Left renal cortex interstitium (tissue), 4 donors: Measurements from ENCODE around the gene CTXN3. TPM values are rescaled to one million over a fixed set of nuclear protein-coding genes. Genes with fewer than 3 reads are reported as not detected.
"Not testable (repeated sequence)": the region's sequence is repeated elsewhere in the genome, so short reads cannot be mapped to it uniquely, and the experiment has no call there.

Experiments used
- DNase-seq, 4 donors: peaks; one replicate each; pipeline ENCODE4 v3.0.0-alpha.2; 2013; ENCODE audit warnings: low read depth in 4 of 4, low spot score in 2 of 4, missing footprints in 1 of 4
- polyA plus RNA-seq, 4 donors: library from polyadenylated mRNA; unstranded; fragments of 120-200 nt; gene quantifications; one replicate each; pipeline ENCODE4 v1.2.1, GENCODE V29; 2013; ENCODE audit not compliant: insufficient read length in 4 of 4

The CTXN3 gene
- polyA plus RNA-seq, 4 donors: not detected

DNA sequence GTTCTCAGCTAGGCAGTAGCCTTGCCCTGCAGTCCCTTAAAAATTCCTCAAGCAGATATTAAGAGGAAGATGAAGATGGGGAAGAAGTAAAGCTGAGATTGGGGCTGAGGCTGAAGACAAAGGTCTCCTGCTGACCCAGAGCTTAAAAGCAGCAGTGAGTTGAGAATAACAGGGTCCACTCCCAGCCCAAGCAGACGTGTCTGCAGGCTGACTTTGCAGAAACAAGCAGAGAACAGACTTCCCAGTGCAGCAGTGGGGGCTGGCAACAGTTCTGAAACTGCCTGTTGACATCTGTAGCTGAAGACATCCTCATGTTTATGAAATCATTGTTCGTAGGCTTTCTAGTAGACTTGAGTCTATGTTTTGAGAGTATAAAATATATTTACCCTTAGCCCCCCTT, 1.1 kb downstream of the CTXN3 start:
- no peak for DNase-seq

DNA sequence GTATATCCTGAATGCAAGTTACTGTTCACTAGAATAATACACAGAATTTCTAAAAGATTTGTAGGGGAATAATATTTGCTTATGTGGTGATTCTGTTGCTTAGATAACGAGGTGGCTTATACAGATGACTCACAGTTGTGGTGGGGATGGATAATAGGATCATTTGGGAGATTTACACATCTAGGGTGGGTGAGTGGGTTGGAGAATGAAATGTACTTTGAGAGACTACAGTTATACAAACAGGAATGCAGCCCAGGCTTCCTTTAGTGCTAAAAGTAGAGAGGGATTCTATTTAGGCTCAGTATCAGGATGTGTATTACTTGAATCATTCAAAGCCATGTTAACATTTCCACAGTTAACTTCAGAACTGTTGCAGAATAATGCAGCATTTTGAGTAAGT, 1.8 kb downstream of the CTXN3 start:
- no peak for DNase-seq

DNA sequence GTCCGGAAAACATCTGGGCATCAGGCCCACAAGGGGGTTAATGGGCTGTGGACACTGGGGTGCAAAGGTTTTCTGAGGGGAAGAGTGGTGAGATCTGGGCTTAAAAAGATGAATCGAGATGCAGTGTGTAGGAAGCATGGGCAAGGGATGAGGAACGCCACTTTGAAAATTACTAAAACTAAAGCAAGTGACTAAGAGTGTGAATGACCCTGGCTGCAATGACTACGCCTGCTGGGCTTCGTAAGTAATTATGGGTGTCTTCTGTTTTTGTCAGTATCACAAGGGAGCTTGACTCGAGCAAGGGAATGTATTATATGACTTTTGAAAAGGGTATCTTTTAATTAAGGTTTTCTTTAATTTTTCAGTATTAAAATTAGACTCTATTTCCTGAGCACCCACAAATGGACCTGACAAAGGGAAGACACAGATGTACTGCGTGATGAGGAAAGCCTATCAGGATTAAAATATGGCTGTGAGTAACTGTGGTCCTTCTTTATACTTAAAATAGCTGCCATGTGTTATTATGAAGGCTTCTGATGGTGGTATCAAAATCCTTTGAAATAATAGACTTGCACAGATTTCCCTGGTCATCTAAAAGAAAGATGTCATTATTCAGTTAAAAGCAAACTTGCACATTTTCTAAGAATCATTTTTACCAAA, 4.2 kb downstream of the CTXN3 start:
- DNase-seq: no peak

DNA sequence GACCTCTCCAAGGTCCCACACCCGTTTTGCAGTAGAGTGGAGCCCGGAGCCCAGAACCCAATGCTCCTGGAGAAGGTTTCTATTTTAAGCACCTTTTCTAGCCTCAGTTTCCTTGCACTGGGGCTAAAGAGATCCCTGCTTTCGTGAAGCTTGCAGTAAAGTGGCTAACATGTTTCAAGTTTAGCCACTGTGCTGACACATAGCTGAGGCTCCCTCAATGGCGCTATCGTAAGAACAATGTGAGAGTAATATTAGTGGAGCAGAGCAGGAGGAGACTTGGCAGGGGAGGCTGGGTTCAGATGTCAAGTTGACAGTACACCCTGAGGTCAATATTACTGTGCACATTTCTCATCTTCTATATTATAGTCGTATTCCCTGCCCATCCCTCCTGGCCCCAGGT, 7.9 kb downstream of the CTXN3 start:
- no peak for DNase-seq

DNA sequence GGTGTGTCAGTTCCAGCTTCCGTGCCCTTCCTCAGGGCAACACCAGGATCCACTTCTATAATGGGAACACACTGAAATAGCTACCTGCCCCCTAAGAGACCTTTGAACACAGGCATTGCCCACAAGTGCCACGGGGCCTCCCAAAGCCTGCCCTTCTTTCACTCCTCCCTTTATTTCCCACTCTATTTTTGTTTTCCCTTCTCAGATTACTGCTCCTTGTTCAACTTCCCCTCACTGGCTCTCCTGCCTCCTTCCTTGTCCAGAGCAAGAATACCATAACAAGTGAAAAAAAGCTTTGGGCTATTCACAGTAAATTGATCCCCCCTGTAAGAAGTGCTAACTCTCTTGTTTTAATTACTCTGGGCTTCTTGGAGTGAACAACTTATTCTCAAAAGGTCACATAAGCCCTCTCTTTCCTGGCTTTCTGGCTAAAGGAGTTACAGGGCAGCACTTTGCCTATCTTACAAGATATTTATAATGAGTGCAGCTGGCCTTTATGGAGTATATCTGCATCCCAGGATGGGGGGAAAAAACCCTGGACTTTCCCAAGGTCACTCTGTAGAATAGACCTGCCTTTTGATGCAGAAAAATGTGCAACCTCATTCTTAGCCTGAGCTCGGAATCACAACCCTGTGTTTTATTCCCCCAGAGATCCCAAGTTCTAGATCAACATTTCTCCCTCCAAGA, 11.3 kb downstream of the CTXN3 start:
- no peak for DNase-seq

DNA sequence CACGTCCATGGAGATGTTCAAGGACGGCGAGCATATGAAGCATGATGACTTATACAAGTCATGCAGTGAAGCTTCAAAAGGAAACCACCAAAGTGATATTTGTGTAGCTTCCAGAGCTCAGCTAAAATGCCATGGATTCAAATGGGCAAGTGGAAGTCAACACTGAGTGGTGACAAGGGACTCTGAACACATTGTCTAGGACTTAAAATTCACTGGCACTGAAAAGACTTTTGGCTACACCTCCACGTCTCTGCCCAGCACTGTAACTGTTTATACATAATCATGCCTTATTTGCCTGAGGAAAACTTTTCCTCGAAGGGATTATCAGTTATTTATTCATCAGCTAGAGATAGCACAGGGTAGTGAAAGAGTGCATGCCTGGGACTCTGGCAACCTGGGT, 15.2 kb downstream of the CTXN3 start:
- no peak for DNase-seq

DNA sequence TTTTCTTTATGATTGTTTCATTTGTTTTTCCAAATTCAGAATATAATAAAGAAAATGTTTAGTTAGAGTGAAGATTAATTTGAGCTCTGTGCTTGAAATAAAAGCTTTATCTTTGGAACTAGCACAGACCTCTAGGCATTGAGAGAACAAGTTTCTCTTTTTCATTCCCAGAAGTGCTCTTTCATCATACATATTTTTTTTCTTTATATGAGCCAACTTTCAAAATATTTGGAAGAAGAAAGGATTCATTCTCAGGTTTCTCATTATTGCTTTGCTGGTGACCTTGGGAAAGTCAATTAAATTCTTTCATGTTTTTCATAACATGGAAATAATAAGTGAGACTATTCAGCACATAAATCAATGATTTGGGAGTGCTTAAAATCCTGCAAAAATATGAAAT, 16.8 kb downstream of the CTXN3 start:
- DNase-seq: no peak

DNA sequence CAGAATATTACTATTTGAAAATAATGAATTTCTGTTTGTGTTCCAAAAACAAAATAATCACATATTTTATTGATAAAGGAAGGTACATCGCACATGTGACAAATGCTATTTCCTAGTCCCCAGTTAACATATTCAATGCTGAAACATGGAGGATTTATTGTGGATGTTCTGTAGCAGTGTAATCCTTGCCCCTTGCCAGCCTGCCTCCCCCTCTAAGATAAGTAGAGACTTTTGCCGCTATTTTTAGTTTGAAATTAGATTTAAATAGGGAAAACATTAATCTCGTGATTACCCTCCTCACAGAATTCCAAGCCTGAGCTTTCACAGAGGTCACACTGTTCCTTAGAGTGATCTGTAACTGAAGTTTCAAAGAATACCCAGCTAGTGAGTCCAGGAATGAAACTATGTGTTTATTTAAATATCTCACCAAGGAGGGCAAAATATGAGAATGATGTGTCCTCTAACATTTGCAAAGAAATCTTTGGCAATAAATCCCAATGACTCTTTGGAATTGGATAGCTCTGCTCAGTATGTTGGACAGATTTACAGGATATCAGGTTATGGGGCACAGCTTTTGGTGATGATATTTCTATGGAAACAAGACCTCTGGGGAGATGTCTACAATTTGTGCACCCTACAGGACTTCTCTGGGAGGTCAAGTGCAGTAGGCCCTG, 17.3 kb downstream of the CTXN3 start:
- DNase-seq: no peak

DNA sequence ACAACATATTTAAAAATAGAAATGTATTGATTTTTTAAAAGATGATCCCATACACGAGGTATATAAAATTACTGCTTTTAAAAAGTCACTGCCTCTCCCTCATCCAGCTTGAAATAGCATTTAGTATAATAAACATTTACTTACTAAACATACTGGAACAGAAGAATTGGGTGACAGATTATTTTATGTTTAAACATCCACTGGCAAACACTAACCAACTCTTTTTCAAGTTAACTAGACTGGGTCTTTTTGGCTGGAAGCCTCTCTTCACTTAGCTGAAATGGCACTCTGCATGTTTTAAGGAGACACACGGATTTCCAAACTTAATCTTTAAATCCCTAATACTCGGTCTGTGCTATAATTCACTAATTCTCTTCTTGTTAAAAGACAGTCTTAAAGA, 19.0 kb downstream of the CTXN3 start:
- no peak for DNase-seq

DNA sequence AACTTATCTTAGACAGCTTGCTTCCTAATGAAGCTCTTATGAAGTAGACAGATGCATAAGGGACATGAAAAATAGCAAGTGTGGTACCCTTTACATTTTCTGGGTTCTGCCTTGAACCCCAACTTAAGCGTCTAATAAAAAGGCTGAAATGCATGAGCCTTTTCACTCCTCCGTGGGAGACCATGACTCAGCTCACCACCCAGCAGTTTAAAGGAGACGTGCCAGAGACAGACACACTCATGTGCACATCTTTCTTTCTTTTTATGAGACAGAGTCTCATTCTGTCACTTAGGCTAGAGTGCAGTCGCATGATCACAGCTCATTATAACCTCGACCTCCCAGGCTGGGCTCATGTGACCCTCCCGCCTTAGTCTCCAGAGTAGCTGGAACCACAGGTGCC, 22.3 kb downstream of the CTXN3 start:
- no peak for DNase-seq

DNA sequence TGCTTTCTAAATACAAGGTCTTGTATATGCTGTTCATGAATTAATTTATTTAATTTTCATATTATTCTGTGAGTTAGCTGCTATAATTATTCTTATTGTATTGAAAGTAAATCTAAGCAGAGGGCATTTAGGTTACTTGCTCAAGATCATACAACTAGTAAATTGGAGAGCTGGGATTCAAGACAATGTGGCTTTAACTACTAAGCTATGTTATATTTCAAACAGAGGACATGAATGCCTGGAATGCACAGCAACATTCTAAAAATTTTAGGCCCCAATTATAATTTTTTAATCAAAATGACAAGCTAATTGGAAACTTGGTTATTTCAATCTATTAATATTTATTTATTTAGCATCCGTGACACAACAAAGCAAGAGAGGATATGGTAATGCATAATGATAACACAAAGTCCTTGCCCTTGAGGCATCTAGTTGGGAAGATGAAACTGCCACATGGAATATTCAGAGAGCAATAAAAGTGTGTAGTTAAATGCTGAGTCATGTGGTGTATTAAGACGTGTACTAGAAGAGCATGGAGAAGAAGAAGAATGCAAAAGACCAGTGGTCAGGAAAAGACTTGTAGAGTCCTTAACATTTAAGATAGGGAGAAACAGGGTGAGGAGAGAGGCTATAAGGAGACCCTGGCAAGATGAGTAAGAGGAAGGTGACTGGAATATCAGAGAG, 24.4 kb downstream of the CTXN3 start:
- DNase-seq: no peak

DNA sequence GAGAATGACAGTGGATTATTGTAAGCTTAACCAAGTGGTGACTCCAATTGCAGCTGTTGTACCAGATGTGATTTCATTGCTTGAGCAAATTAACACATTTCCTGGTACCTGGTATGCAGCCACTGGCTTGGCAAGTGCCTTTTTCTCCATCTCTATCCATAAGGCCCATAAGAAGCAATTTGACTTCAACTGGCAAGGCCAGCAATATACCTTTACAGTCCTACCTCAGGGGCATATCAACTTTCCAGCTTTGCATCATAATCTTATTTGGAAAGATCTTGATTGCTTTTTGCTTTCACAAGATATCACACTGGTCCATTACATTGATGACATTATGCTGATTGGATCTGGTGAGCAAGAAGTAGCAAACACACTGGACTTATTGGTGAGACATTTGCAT, 28.1 kb downstream of the CTXN3 start:
- not testable (repeated sequence) for DNase-seq

DNA sequence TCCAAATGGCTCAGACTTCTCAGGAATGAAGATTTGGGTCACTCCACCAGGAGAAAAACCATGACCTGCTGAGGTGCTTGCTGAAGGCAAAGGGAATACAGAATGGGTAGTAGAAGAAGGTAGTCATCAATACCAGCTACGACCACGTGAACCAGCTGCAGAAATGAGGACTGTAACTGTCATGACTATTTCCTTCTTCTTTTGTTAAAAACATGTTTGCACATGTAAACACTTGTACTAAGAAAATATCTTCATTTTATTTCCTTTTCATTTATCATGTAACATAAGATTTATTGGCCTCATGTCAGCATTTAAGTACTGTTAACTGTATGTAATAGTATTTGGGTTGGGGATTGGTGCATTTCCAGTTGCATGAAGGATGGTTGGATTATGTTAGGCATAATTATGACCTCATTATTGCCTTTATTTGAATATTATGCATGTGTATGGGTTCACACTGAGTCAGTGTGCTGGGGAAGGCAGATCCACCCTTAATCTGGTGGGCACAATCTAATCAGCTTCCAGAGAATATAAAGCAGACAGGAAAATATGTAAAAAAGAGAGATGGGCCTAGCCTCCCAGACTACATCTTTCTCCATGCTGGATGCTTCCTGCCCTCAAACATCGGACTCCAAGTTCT, 30.9 kb downstream of the CTXN3 start:
- DNase-seq: not testable (repeated sequence)

DNA sequence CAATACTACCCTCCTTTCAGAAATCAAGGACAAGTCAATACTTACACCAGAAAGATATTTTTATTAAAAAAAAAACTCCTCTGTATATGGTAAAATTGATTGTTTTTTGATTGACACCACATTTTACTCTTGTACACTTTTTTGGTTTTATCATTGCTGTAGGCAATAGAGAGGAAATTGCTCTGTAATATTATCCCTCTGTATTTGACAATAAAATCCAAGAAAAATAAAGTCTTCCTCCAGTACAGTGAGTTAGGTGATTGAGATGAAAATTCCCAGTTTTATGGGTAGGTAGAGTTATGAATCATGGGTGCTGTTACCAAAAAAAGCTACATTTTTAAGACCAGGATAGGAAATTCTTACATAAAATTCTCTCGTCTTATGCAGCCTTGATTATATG, 31.7 kb downstream of the CTXN3 start:
- no peak for DNase-seq

DNA sequence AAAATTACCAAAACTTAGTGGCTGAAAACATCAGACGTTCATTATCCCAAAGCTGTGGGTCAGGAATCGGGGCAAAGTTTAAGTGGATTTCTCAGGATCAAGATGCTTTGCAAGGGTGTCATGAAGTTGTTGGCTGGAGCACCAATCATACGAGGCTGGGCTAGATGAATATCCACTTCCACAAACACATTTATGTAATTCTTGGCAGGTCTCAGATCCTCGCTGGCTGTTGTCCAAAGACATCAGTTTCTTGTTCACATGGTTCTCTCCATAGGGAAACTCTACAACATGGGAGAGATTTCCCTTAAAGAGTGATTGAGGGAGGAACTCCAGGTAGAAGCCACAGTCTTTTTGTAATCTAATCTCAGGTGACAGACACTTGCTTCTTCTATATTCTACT, 34.1 kb downstream of the CTXN3 start:
- no peak for DNase-seq

DNA sequence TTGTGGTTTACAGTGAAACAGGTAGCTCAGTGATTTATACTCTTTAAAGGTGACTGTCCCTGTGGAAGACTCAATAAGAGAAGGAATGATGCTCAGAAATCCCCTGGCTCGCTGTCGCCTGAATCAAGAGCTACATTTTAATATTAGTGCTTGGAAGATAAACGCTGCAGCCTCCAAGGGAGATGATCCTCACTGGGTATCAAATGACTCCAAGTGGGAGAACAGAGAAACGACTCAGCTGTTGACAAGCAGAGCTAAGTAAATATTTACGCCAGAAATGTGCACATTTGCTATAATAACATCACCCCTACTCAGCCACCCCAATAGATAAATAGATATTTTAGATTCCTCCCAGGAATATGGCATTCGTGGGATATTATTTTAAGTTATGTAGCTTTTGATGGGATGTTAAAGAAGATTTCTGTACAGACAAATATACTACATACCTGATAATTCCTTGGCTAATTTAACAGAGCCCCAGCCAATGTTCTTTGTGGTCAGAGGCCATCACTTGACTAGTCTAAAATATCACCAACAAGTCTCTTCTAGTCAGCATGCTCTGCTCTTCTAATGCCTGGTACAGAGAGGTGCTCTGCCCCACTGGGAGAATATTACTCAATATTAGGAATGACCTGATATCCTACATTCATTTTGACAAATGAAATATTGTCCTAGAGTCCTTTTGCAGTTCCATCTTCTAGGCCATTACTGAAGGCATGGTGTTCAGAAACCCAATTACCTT, 36.0 kb downstream of the CTXN3 start:
- no peak for DNase-seq

DNA sequence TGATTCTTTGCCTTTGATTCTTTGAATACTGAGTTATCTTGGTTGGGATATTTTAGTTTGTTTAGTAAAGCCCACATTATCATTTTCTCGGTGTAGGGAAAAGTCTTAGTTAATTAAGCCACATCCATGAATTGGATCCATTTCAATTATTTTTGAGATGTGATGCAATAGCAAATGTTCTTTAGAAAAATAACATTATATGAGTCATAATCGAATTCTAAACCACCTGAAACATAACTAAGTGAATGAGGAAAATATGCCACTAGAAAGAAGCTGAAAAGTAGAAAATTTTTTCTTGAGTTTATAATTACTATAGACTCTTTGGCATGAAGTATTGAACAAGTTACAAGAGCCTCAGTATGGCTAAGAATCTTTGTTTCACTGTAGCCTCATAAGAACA, 36.8 kb downstream of the CTXN3 start:
- no peak for DNase-seq

DNA sequence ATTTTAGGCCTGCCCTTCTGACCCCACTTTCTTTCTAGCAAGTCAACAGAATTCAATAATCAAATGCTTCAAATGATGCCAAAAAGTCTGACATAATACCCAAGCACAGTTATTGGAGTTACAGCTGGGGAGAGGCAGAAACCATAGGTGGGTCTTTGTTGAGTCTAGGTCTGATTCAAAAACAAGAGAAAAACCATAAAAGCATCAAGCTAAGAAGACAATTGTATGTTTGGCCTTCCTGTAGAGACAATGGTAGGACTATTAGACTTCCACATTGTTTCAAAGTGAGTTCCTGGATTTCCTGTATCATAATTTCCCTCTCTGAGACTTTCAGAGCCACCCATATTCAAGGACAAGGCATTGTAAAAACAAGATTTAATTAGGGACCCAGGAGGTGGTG, 37.5 kb downstream of the CTXN3 start:
- DNase-seq: no peak

DNA sequence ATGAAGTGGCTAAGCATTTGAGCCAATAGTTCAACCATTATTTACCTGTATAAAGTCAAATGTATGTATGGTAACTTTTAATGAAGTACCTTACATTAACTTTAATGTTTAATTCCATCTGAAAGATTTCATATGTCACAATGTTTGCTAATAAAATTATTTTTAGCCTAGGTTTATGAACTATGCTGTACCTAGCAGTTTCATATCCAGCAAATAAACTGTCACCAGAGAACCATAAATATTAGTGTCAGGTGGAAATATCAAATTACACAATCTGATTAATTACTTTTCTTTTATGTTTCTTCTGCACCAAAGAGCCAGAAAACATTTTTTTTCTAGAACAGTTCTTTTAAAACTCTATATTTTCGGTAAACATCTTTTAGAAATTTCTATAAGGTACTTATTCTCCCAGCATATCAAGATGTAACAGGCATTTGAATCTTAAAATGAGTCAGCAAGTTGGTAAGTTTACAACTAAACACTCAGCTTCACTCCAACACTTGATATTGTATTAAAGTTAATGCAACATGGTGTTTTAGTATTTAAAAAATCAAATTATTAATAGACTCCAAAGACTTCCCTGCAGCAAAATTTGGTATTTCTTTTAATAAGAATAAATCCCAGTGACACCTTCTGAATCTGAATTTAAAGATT, 45.8 kb downstream of the CTXN3 start:
- no peak for DNase-seq

DNA sequence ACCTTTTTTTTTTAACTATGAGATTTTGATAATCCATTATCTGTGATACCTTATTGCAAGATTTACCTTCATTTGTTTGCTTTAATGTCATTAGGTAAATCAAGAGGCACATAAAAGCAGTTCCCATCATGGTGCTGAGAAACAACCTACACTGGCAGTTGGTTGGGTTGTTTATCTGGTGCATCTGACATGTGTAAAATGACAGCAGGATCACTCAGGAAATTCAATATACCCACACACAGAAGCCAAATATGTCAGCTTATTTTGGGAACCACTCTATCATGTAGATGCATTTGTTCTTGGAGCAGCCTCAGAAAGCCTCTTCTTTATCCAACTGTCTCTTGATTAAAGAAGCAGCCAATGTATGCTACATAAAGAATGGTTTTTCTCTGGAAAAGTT, 46.5 kb downstream of the CTXN3 start:
- no peak for DNase-seq
